ENCODE data around the gene TAF11.

DNA sequence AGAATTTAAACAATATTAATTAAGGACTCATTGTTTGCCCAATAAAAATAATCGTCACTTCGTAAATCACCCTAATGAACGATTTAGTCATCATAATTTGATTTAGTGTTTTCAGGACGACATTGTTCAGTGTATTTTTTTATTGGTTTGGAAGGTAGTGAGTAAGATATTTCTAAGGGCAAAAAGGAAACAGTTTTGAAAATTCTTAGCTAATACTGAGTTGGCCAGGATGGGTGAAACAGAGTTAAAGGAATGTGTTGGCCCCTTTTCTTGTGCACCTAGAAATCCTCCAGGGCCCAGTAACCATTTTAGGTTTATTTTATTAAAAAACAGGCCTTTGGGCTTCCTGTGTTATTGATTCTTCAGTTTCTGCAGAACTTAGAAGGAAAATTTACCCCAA lies 26.5 kb upstream of the TAF11 start:
- TF ChIP-seq, protein P1, sequence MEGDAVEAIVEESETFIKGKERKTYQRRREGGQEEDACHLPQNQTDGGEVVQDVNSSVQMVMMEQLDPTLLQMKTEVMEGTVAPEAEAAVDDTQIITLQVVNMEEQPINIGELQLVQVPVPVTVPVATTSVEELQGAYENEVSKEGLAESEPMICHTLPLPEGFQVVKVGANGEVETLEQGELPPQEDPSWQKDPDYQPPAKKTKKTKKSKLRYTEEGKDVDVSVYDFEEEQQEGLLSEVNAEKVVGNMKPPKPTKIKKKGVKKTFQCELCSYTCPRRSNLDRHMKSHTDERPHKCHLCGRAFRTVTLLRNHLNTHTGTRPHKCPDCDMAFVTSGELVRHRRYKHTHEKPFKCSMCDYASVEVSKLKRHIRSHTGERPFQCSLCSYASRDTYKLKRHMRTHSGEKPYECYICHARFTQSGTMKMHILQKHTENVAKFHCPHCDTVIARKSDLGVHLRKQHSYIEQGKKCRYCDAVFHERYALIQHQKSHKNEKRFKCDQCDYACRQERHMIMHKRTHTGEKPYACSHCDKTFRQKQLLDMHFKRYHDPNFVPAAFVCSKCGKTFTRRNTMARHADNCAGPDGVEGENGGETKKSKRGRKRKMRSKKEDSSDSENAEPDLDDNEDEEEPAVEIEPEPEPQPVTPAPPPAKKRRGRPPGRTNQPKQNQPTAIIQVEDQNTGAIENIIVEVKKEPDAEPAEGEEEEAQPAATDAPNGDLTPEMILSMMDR (IDR thresholded peaks at IDR 0.05; ENCODE audit: poor library complexity) = no peak
- TF ChIP-seq EZH2phosphoT487 (IDR thresholded peaks at IDR 0.05; ENCODE audit: low read depth, severe bottlenecking, unreplicated experiment) = no peak
- TF ChIP-seq EZH2 (IDR thresholded peaks at IDR 0.05; ENCODE audit: borderline replicate concordance) = no peak
